SU-DHL-6 (cell line): Measurements from ENCODE around the gene TMIE.

ENCODE experiments used
- EZH2phosphoT487 ChIP-seq: fragments of 200-600 bp; sonication (generic), shearing (Covaris generic); conservative IDR thresholded peaks from 2 replicates; pipeline ENCODE4 v1.6.1; 2018; ENCODE audit warnings: mild to moderate bottlenecking, antibody characterized with exemption, low read length, moderate library complexity, mixed read lengths
- TF ChIP-seq, protein P1 (sequence below): fragments of 200-600 bp; sonication (generic); IDR thresholded peaks from one replicate; pipeline ENCODE4 v1.5.1; 2017; ENCODE audit warnings: antibody characterized with exemption, mild to moderate bottlenecking, low read length, moderate library complexity; ENCODE audit not compliant: insufficient read depth, poor library complexity, severe bottlenecking

DNA sequence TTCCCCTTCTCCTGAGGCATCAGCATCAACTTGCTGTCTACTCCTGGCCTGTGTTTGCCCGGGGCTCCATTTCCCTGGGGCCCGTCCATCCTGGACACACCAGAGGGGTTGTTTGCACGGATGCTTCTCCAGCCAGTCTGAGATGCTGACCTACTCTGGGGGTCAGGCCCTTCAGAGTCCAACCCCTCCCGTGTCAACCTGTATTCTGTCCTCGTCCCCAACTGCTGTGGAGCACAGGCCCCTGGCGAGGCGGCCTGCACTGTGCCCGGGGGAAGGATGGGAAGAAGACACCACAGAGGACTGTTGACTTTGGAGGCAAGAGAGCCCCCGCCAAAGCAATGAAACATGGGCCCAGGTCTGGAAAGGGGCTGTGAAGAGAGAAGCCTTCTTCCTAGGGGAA lies 33.5 kb upstream of the TMIE start:
- TF ChIP-seq, protein P1, sequence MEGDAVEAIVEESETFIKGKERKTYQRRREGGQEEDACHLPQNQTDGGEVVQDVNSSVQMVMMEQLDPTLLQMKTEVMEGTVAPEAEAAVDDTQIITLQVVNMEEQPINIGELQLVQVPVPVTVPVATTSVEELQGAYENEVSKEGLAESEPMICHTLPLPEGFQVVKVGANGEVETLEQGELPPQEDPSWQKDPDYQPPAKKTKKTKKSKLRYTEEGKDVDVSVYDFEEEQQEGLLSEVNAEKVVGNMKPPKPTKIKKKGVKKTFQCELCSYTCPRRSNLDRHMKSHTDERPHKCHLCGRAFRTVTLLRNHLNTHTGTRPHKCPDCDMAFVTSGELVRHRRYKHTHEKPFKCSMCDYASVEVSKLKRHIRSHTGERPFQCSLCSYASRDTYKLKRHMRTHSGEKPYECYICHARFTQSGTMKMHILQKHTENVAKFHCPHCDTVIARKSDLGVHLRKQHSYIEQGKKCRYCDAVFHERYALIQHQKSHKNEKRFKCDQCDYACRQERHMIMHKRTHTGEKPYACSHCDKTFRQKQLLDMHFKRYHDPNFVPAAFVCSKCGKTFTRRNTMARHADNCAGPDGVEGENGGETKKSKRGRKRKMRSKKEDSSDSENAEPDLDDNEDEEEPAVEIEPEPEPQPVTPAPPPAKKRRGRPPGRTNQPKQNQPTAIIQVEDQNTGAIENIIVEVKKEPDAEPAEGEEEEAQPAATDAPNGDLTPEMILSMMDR, result no peak
- no peak for TF ChIP-seq EZH2phosphoT487
